ENCODE data around the gene NTRK2. TPM values are rescaled to one million over a fixed set of nuclear protein-coding genes. Genes with fewer than 3 reads are reported as not detected.
"Not testable (repeated sequence)": the region's sequence is repeated elsewhere in the genome, so short reads cannot be mapped to it uniquely, and the experiment has no call there.

NTRK2 gene
- total RNA-seq, 1 experiment from 2014 or later, result not detected

DNA sequence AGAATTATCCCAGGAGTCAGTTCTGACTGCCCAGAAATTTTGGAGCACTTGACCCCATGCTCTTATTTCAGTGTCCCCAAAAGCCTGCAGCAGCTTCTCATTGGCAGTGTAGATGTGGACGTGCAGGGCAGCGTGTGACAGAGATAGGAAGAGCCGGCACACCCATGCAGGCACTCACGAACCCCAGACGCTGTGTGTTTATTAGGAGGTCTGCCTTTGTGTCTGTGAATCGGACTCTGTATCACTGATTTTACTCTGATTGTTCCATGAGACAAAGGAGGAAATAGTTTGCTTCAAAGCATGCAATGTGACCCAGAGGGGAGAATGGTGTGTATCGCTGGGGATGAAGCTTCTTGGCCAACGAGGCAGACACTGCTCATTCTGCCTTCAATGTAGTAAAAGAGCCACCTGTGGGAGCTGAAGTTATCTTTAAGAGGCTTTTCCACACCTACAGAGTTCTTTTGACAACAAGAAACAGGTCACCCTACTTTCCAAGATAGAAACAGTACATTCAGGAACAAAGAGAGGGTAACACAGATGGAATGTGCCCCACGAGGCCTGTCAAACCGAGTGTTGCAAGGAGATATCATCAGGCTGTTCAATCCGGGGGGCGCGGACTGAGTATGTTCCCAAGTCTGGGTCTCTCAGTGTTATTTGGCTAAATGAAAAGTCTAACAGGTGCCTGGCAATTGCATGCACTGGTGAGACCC is 224.0 kb downstream of the NTRK2 start:
- DNase-seq (ENCODE audit: low spot score), result no peak

DNA sequence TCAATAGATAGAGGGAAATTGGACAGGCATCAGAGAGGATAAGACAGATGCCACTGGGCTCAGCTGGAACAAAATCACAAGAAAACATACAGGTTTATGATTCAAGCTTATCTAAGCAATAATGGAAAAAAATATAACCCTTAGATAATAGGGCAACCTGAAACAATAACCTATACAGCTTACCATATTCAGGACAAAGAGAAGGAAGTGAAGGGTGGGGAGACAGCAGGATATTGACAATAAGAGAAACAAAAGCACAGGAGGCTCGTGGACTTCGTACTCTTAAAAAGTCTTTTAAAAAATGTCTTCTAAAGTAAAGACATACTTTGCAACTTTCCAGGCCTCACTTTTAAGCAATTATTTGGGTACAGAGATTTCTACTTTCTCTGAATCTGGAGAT is 225.3 kb downstream of the NTRK2 start:
- DNase-seq (ENCODE audit: low spot score), result no peak

DNA sequence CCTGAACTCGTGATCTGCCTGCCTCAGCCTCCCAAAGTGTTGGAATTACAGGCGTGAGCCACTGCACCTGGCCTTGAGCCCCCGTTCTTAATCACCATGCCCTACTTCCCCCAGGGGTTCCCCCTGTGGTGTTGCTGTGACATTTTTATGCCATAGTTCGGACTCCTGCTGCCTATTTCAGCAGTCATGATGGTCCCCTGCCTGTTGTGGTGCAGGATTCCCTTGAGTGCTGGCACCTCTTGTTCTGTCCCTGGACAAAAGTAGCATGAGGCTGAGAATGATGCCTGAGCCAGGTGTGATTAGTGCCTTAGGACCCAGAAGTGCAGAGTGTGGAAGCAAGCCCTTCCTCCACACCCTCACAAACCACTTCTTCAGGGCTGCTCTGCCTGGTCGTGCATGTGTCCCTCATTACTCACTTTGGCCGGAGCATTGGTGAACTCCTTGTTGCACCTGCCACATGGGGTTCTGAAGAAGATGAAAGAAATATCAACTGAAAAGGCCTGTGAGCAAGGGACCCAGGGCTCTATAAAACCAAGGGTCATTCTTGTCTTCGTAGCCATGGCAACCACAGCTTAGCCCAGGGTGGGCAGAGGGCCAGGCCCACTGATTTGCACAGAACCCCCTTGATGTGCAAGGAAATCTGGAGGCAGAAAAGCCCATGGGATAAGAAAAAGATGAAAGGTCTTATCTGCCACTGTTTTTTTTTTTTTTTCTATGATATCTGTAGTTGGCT is 228.0 kb downstream of the NTRK2 start:
- no peak for DNase-seq (ENCODE audit: low spot score)

DNA sequence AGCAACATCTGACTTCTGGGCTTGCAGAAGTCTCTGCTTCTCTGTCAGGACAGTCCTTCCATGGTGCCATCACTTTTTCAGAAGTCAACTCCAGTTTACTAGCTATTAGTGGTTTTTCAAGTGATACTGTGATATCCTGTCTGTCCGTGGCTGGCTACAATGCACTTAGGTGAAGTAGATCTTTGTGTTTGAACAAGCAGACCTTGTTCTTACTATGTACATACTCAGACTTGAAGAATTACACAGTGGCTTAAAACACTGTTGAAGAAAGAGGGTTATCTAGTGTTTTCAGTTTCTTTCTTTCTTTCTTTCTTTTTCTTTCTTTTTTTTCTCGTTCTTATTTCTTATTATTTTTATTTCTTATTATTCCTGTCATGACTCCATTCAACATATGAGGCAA is 228.7 kb downstream of the NTRK2 start:
- no peak for DNase-seq (ENCODE audit: low spot score)

DNA sequence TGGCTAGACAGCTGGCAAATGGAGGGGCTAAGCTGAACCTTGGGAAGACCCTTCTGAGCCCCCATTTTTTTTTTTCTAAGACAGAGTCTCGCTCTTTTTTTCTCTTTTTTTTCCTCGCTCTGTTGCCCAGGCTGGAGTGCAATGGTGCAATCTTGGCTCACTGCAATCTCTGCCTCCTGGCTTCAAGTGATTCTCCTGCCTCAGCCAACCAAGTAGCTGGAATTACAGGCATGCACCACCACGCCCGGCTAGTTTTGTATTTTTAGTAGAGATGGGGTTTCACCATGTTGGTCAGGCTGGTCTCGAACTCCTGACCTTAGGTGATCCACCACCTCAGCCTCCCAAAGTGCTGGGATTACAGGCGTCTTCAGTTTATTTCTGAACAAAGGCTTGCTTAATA is 229.1 kb downstream of the NTRK2 start:
- DNase-seq (ENCODE audit: low spot score), result not testable (repeated sequence)

DNA sequence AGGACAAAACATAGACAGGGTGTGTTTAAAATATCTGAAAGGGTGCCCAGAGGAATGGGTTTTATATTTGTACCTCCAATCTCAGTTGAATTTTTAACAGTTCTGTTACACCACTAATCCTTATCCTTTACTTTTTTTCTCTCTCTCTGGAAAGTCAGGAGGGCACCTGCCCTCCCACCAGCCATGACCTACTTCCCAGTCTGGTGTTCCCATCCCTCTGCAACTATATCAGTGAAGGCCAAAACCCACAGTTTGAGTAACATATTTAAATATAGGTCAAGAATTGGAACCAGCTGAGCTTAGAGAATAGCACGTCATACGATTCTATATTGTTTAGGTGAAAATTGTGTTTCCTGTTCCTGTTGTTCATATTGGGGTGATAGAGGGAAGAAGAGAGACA is 229.8 kb downstream of the NTRK2 start:
- DNase-seq (ENCODE audit: low spot score), result no peak

DNA sequence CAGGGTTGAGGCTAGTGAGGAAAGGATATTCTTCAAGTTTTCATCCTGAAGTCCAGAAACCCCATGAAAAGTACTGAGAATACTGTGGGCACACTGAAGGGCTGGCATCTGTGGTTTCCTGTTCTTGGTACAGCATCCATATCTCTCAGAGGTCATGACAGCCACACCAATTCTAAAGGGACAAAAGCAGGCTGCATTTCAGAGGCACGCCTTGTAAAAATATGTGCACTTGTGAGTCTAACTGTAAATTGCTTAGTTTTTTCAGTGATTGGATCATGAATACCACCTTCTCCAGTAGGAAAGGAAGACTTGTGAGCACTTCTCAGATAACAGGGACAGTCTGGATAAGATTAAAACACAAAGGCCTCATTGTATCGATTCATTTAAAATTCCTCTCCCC is 230.9 kb downstream of the NTRK2 start:
- DNase-seq (ENCODE audit: low spot score), result no peak

DNA sequence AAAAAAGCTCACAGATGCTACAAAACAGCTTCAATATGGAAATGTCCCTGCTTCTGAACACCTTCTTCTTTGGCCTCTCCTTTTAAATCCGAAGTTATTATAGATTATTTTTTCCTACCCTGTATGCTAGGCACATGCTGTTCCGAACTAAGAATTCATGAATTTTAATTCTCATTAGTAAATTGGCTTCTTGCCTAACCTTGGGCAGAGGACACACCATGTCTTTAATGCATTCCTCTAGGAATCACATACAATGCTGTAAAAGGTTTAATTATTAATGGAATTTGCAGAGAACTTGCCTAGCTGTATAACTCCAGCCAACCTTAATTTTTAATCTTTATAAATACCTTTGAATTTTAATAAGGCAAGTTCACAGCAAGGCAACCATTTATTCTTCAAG is 234.4 kb downstream of the NTRK2 start:
- DNase-seq (ENCODE audit: low spot score), result no peak

DNA sequence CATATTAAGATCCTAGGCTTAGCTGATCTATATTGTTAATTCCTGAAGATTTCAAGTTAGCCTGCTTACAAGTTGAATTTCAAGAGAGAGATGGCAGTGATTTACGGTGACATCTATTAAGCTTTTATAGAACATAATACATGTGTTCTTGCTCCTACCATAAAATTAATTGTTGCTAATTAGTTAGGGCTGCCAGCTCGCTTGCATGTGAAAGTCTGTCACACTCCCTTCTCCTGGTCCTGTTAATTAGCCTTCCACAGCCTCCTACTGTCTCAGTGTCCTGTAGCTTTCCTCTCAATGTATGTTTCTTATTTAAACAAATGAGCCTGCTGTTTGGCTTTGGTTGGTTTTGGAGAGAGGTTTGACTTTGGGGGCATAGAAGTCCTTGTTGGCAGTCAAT is 247.2 kb downstream of the NTRK2 start:
- DNase-seq (ENCODE audit: low spot score), result no peak

DNA sequence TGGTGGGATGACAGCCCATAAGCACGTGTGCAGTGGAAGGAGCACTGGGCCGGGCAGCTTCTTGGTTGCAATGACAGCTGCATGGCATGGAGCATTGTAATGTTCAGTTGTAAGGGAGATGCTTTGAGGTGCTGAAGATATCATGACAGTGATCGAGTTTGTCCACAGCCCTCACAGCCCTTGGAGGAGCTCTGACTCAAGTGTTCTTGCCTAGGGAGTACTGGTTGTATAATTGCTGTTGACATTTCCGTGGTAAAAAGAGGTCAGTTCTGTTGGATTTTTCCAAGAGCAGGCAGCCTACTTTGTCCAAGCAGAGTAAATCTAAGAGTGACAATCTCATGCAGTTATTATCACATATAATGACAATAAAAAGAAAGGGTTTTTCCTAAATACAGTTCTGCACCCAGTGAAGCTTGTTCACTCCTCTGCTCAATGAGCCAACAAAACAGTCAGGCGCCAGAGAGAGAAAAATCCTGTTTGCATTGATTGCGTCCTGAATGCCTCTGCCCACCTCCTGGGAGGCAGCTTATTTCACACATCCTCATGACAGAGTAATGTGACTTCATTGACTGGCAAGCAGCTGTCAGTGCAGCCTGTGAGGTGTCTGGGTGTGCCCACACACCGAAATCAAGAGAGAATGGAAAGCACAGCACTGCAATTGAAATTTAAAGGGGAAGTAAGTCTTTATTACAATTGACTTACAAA is 248.0 kb downstream of the NTRK2 start:
- DNase-seq (ENCODE audit: low spot score), result no peak

DNA sequence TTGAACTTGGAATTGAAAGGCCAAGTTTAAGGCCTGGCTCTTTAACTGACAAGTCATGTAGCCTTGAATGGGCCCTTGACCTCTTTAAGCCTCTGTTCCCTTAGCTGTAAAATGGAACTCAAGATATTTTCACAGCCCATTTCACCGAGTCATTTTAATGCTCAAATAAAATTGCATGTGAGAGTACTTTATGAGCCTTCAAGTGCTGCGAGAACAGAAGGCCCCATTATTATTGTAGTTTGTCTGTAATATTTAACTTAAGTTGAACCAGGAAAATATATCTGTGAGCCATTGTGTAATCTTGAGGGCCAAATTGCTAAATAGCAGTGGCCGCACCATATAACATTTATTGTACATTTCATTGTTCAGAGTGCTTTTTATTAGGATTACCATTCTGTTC is 249.9 kb downstream of the NTRK2 start:
- DNase-seq (ENCODE audit: low spot score), result no peak

DNA sequence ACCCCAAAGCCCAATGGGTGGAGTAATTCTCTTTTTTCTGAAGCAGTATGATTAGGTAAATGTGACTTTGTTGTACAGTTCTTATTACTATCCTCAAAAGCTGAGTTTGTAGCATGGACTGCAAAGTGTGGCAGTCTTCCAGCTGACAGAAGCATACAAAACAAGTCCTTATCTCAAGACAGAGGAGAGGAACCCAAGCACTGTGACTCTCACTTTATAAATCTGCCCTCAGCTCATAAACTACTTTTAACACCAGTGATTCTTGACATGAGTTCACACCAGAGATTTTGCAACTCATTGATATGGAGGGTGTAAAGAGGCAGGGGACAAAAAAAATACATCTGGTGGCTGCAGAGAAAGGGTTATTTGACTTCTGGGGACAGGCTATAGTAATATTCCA is 251.6 kb downstream of the NTRK2 start:
- no peak for DNase-seq (ENCODE audit: low spot score)

DNA sequence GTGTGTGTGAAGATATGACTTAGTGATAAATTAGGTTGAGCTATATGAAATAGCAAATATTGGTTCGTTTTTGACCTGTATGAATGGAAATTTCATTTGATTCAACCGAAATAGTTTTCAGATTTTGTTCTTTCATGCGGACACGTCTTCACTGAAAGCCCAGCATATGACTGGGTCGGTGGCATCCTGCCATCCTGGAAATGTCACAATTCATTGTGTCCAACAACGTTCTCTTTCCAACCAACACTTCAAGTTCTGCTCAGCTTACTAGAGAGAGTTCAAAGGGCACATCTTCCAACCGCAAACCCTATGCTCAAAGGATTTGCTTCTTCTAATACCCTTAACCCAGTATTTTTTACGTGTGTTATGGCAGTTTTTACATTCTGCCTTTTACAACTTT is 252.5 kb downstream of the NTRK2 start:
- no peak for DNase-seq (ENCODE audit: low spot score)

DNA sequence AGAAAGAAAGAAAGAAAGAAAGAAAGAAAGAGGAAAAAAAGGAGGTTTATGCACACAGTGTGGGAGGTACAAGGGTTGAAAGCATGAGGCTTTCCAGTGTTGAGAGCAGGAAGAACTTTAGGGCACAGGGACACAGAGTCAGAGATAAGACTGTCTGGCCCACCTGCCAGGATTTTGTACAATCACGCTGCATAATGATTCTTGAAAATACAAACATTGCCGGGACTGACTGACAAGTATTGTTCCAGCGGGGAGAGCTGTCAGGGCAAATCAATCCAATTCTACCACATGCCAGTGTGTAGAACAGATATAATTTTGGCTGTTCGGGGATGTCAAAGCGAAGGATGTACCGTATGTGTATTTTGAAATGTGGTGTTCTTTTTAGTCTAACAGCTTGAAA is 254.7 kb downstream of the NTRK2 start:
- no peak for DNase-seq (ENCODE audit: low spot score)

DNA sequence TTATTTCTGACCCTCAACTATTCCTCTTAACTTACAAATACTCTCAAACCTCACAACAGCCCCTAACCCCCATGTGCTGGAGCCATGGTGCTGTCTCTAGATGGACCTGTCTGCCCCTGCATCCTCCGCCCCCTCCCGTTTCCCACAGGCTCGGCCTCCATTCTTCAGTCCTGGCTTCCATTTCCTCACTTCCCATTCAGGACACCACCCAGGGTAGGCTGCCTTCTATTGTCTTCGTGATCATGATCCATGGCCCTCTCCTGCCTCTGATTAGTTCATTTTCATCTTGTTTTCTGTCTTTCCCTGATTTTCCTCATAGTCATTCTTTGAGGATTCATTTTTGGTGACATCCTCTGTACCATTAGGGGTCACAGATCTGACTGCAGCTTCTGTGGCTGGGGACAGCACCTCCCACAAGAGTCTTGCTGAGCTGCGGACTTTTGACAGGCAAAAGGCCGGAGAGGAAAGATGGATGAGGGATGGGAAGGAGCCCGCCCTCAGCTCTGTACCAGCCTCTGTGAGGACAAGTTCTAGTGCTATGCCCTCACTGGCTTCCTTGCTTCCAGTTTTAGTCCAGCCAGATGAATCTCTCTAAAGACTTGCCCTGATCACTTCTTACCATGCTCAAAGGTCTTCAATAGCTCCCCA is 255.8 kb downstream of the NTRK2 start:
- DNase-seq (ENCODE audit: low spot score), result no peak

DNA sequence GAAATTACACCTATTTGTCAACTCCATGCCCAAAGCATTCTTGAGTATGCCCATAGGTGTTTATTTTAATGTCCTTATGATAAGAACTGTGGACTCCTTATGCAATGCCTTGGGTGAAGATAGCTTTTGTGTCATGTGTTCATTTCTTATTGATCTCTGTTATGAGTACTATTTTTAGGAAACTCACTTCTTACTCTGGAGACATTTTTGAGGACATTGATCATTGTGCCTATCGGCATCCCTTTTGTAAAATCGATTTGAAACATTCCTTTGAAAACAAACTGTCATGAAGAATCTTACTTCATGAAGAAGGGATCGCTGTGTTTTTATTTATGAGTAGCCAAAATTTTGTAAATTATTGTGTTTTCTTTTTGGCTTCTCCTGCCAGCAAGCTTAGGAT is 257.3 kb downstream of the NTRK2 start:
- DNase-seq (ENCODE audit: low spot score), result no peak

DNA sequence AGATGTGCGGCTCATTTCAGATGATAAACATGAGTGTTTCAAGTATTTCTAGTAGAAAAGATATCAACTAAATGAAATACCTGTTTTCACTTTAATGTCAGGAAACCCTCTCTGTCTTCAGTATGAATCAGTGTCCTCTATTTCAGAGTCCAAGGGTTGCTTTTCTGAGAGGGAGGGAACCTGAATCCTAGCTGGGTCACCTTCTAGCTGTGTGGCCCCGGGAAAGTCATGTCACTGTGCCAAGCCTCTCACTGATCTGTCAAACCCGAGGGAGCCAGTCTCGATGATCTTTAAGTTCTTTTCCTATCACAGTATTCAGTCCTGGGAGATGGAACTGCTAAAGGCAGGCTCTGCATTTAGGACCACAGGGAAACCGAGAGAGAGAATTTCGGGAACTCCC is 258.9 kb downstream of the NTRK2 start:
- no peak for DNase-seq (ENCODE audit: low spot score)

DNA sequence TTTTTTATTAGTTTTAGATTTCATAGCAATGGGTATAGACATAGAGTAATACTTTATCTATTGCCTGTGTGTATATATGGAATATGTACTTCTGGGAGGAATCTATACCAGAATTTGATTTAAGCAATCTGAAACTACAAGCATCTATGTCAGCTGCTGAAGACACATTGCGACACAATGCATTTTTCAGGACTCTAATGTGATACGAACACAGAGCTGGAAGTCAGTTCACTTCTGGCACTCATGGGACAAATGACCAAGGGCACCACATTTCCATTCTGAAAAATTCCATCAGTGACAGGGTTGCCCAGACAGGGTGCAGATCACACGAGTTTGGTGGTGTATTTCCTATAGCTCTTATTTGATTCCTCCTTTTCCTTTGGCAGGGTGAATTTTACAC is 259.5 kb downstream of the NTRK2 start:
- no peak for DNase-seq (ENCODE audit: low spot score)

DNA sequence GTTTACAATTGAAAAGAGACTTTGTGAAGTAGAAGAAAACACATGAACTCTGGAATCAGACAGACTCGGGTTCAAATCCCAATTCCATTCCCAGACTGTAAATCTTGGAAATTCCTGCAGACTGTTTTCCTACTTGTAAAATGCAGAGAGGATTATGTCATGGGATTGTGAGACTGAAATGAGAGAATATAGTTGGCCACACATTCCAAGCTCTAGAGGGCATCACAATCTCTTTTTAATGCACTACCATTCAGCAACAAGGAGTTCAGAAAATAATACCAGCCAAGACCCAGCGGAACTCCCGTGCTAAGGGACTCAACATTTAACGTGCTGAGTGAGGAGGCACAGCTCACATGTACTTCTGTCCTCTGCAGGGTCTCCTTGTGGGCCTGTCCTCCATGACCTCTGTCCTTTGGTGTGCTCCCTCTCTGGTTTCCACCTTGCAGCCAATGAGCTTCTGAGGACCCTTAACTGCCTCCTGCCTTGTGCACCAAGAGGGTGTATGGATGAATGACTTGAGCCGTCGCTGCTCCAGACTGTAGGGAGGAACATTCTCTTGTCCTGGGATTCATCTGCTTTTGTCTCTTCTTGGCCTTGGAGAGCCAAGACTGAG is 263.5 kb downstream of the NTRK2 start:
- DNase-seq (ENCODE audit: low spot score), result no peak

DNA sequence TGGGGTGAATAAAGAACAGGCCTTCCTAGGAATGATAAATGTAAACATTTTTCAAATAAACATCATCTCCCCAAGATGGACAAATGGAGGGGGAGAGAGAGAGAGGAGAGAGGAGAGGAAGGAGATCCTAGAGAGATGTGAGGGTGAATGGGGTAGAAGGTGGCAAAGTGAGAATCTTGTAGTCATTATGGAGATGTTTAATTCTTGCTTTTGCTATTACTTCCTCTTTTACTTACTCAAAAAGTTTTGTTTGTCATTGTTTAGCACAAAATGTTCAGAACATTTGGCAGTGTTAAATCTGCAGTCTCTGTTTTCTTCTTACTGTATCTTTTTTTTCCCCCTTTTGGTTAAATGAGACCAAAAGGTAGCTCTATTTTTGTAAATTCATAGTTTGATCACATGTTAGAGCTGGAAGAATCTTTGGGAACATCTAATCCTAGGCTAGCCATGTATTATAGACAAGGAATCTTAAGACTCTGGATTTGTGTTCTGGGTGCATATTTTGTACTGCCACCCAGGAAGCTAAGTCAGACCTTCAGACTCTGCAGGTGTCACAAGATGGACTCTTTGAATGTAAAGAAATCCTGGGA is 266.1 kb downstream of the NTRK2 start:
- DNase-seq (ENCODE audit: low spot score), result no peak

DNA sequence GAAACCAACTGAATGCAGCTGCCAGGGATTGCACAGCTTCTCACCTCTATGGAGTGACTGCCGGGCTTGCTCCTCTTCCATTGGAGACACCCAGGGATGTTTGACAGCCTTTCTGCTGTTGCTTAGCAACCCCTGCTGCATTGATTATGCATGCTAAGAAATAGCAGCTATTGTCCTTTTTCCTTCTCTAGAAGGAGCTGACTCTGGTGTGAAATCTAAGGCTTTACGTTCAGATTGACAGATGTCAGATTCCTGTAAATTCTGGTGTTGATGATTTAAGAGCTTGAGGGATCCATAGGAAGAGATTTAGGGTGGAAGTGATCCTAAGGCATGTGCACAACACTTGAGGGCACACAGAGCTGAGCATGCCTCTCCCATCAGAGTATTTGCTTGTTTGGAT is 267.7 kb downstream of the NTRK2 start:
- DNase-seq (ENCODE audit: low spot score), result no peak

DNA sequence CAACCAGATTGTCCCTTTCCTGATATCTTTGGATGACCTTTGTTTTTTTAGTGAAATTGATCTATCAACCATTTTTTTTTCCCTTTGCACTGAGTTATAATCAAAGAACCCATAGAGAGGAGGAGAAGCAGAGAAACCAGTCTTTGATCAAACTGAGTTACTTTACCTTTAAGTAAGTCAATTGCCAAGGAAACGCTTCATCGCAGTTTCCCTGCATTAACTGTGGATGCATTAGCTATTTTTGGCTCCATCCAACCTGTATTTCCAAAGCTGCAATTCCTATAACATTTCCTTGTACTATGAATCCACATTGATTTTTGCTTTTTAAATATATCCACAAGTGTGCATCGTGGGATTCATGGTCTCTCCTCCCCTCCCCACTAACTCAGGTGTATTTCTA is 268.1 kb downstream of the NTRK2 start:
- no peak for DNase-seq (ENCODE audit: low spot score)
